ENCODE results near the gene CD164L2.

- no peak for TF ChIP-seq ZBTB10 (tag by site-specific recombination; IDR thresholded peaks at IDR 0.05)
- TF ChIP-seq CTCF (tag by site-specific recombination; IDR thresholded peaks at IDR 0.05) = no peak
- TF ChIP-seq ZNF138 (tag by site-specific recombination; IDR thresholded peaks at IDR 0.05; ENCODE audit: borderline replicate concordance) = no peak
- TF ChIP-seq PATZ1 (tag by site-specific recombination; IDR thresholded peaks at IDR 0.05) = no peak
- TF ChIP-seq KLF10 (tag by site-specific recombination; IDR thresholded peaks at IDR 0.05) = no peak
Measured at GRCh38 chr1:27360159-27361043, 22.7 kb downstream of the CD164L2 start.

Data from HEK293 (cell line).